ENCODE results near the gene CARMIL3. TPM values are rescaled to one million over a fixed set of nuclear protein-coding genes. Genes with fewer than 3 reads are reported as not detected.

CARMIL3 gene
- total RNA-seq, 4 donors from 2014 or later, result 0.17 to 0.33 (median 0.22) TPM; not detected in 1

DNA sequence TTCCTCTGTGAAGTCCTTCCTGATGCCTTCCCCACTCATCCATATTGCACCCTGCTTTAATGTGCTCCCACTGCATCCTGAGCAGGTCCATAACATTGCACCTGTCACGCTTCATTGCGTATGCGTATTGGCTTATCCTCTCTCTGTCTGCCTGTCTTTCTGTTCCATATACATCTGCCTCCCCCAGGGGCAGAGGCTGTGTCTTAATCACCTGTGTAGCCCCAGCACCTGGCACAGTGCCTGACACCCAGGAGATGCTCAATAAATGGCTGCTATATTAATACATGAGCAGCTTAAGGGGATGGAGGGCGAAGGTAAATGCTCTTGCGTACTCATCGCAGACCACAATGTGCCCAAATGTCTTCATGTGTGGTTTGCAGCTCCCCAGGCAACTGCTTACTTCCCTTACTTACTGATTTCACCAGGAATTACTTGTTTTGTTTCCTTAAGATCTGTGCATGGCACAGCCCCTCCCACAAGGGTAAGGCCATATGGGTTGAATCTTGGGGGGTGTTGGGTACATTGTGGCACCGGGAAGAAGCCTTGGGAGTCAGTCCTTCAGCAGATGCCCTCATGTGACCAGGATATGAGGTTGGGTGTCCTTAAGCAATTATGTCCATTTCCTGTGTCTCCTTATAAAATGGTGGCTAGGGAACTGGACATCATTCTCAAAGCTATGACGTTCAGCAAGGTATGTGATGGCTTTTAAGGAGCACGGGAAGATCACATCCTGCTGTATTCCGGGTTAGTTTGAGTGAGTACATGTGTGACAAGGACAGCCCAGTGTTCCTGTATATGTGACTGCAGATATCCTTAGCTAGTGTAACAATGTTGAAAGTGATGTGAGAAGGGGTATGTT is 18.7 kb downstream of the CARMIL3 start:
- TF ChIP-seq, protein P1, sequence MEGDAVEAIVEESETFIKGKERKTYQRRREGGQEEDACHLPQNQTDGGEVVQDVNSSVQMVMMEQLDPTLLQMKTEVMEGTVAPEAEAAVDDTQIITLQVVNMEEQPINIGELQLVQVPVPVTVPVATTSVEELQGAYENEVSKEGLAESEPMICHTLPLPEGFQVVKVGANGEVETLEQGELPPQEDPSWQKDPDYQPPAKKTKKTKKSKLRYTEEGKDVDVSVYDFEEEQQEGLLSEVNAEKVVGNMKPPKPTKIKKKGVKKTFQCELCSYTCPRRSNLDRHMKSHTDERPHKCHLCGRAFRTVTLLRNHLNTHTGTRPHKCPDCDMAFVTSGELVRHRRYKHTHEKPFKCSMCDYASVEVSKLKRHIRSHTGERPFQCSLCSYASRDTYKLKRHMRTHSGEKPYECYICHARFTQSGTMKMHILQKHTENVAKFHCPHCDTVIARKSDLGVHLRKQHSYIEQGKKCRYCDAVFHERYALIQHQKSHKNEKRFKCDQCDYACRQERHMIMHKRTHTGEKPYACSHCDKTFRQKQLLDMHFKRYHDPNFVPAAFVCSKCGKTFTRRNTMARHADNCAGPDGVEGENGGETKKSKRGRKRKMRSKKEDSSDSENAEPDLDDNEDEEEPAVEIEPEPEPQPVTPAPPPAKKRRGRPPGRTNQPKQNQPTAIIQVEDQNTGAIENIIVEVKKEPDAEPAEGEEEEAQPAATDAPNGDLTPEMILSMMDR (IDR thresholded peaks at IDR 0.05; ENCODE audit: low read depth), result no peak

DNA sequence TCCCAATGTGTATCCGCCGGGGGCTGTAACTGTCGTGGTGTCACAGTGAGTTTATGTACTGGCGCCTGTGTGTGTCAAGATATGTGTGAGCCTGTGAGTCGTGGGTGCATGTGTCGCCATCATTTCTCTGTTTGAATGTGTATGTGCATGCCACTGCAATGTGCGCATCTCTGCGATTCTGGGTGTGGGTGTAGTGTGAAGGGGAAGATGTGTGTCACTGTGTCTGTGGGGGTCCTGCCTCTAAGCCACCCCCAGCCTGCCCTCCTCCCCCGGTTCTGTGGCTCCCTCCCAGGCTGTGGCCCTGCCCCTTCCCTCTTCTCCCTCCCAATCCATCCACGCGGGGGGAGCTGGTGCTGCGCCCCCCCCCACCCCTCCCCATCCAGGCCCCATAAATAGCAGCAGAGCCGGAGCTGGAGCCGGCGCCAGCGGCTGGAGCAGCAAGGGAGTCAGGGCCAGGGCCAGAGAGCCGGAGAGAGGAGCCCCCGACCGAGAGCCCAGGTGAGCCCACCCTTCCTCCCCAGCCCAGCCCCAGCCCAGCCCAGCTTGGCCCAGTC is 19.4 kb downstream of the CARMIL3 start, which contains the start of gene CPNE6:
Gene CPNE6, plus strand, starts transcription at position 419 of the 554 bp plus-strand sequence. CDS start 1,375 bp downstream, outside the sequence.
- TF ChIP-seq, protein P1 (IDR thresholded peaks at IDR 0.05; ENCODE audit: low read depth), result no peak

DNA sequence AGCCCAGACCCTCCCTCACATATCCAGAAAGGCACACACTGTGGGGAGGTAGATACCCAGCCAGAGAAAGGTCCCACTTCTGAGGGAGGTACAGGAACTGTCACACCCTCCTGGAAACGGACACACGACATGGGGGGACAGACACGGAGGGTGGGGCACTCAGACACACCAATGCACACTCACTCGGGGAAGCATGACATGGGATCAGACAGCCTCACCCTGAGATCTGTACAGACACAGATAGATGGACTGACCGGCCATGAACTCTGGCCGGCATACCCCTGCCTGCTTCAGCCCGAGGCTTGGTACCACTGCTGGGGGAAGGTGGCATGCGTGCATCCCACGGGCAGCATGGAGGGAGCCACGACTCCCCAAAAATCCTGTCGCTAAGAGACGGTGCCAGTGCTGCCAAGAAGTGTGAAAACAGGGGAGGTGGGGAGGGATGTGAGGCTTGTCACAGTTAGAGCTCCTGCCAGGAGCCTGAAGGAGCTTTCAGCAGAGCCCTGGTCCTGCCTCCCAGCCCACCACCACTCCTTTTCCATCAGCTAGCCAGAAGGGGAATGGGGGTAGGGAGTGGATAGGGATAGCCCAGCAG is 20.1 kb downstream of the CARMIL3 start:
- TF ChIP-seq, protein P1 (IDR thresholded peaks at IDR 0.05; ENCODE audit: low read depth), result no peak

DNA sequence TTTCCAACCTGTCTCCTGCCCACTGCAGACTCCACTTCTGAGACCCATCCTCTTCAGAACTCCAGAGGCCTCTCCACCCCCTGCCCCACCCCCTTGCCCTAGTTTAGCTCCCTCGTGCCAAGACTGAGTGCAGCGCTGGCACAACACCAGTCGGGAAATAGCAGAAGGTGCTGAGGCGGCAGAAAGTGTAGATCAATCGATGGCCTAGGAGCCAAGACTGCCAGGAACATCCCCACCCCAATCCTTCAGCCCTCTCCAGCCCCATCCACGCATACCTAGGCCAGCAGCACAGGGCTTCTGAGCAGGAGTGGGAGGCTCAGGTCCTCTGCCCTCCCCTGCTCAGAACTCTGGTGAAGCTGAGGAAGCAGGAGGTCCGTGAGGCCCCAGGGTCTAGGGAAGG is 20.6 kb downstream of the CARMIL3 start:
- TF ChIP-seq, protein P1 (IDR thresholded peaks at IDR 0.05; ENCODE audit: low read depth), result no peak

DNA sequence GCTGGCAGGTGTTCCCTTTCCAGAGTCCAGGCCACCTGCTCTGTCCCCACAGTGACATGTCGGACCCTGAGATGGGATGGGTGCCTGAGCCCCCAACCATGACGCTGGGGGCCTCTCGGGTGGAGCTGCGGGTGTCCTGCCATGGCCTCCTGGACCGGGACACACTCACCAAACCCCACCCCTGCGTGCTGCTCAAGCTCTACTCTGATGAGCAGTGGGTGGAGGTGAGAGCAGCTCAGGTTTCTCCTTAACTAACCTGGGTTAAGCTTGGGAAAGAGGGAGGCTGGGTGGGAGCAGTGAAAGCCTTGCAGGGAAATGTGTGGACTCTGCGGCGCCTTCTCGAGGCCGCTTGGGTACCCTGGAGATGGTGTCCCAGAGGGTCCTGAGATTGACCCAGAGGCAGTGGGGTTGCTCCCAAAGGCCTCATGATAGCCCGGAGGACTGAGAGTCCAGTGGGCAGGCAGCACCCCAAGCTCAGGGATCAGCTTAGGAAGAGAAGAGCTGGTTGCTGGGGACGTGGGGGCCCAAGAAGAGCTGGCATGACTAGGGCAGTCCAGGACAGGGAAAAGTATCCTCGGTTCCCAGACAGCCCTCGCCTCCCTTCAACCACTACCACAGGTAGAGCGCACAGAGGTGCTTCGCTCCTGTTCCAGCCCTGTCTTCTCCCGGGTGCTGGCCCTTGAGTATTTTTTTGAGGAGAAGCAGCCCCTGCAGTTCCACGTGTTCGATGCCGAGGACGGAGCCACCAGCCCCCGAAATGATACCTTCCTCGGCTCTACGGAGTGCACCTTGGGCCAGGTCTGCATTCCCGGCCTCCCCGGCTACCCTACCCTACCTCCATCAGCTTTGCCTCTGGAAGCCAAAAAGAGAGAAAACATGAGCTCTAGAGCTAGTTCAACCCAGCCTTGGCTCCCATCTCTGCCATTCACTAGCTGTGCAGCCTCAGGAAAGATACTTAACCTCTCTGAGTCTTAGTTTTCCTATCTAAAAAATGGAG is 21.4 kb downstream of the CARMIL3 start:
- TF ChIP-seq, protein P1 (IDR thresholded peaks at IDR 0.05; ENCODE audit: low read depth), result no peak

DNA sequence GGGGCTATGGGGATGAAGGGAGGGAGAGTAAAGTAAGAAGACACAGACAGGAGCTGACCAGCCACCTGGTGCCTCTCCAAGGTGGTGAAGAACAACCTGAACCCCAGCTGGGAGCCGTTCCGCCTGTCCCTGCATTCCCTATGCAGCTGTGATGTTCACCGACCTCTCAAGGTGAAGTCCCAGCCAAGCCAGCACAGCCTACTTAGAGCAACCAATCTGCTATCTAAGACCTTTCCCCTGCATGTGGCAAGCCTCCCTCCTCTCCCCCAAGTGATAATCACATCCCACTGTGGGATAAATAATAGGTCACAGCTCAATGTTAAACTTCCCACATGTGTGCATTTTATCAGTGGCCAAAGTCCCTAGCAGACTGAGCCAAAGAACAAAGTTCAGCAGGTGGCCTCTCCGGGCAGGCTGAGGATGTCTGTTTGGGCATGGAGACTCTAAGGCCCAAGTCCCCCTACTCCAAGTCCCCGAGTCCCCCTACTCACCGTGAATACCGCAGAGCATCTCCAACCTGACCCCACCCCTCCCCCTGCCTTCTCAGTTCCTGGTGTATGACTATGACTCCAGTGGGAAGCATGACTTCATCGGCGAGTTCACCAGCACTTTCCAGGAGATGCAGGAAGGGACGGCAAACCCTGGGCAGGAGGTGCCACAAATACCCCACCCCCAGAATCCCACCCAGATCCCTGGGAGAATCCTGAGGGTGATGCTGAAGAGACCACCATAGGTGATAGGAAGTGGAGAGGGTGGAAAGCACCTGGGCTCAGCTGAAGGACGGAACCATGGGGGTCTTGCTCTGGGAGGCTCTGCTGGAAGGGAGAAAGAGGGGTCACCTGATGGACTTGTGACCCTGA is 23.0 kb downstream of the CARMIL3 start:
- TF ChIP-seq, protein P1 (IDR thresholded peaks at IDR 0.05; ENCODE audit: low read depth), result no peak
